Occipital lobe (tissue), 2 donors: Measurements from ENCODE around the gene CCDC178. TPM values are rescaled to one million over a fixed set of nuclear protein-coding genes. Genes with fewer than 3 reads are reported as not detected.
"Not testable (repeated sequence)": the region's sequence is repeated elsewhere in the genome, so short reads cannot be mapped to it uniquely, and the experiment has no call there.

Experiments
- DNase-seq: peaks from one replicate; lab custom pipeline; 2025; lab: John Stamatoyannopoulos, UW
- total RNA-seq: library from RNA; depleted of rRNA; stranded (reverse); fragments of >200 nt; gene quantifications from one replicate; pipeline ENCODE4 v1.2.3, GENCODE V29; 2014

The CCDC178 gene
- 1.1 TPM for total RNA-seq

- DNase-seq, result peak; percentile 37
Measured at GRCh38 chr18:33440060-33441043, at the start of gene CCDC178. TSS of gene CCDC178 (minus strand) at chr18:33440721. CDS start at chr18:33412088, 28,633 bp downstream.

GRCh38 chr18:33483908-33484307, 43.4 kb upstream of the CCDC178 start:
- DNase-seq, result no peak

- no peak for DNase-seq
Measured at GRCh38 chr18:33472509-33472908, 32.0 kb upstream of the CCDC178 start.

GRCh38 chr18:33470216-33470615, 29.7 kb upstream of the CCDC178 start:
- no peak for DNase-seq

- DNase-seq, result no peak
Measured at GRCh38 chr18:33469699-33470098, 29.2 kb upstream of the CCDC178 start.

GRCh38 chr18:33467531-33467930, 27.0 kb upstream of the CCDC178 start:
- DNase-seq, result no peak

- DNase-seq, result no peak
Measured at GRCh38 chr18:33466822-33467221, 26.3 kb upstream of the CCDC178 start.

- DNase-seq, result no peak
Measured at GRCh38 chr18:33460681-33461080, 20.2 kb upstream of the CCDC178 start.

GRCh38 chr18:33459612-33460011, 19.1 kb upstream of the CCDC178 start:
- DNase-seq, result no peak

GRCh38 chr18:33446604-33447003, 6.1 kb upstream of the CCDC178 start:
- DNase-seq, result no peak

GRCh38 chr18:33444709-33445108, 4.2 kb upstream of the CCDC178 start:
- DNase-seq, result no peak

- DNase-seq, result no peak
Measured at GRCh38 chr18:33432857-33433256, 7.7 kb downstream of the CCDC178 start.

GRCh38 chr18:33427549-33427948, 13.0 kb downstream of the CCDC178 start:
- no peak for DNase-seq

- peak; percentile 11 for DNase-seq
Measured at GRCh38 chr18:33424266-33424946, 16.1 kb downstream of the CCDC178 start.

- no peak for DNase-seq
Measured at GRCh38 chr18:33421225-33421624, 19.3 kb downstream of the CCDC178 start.

- no peak for DNase-seq
Measured at GRCh38 chr18:33404244-33404873, 36.2 kb downstream of the CCDC178 start.

GRCh38 chr18:33398939-33399338, 41.6 kb downstream of the CCDC178 start:
- DNase-seq, result not testable (repeated sequence)

- no peak for DNase-seq
Measured at GRCh38 chr18:33375829-33376228, 64.7 kb downstream of the CCDC178 start.

- DNase-seq, result no peak
Measured at GRCh38 chr18:33372442-33372841, 68.1 kb downstream of the CCDC178 start.

GRCh38 chr18:33369711-33370449, 70.6 kb downstream of the CCDC178 start:
- no peak for DNase-seq

- DNase-seq, result no peak
Measured at GRCh38 chr18:33356735-33357134, 83.8 kb downstream of the CCDC178 start.
